Neural progenitor cell (in vitro differentiated cells): Measurements from ENCODE around the gene LOXHD1.

Source experiments
- EZH2 ChIP-seq: fragments of 200-600 bp; sonication (generic); IDR thresholded peaks from 2 replicates; pipeline ENCODE4 v1.6.1; 2017; ENCODE audit warnings: antibody characterized with exemption, mild to moderate bottlenecking, moderate library complexity
- EZH2phosphoT487 ChIP-seq: fragments of 200-600 bp; sonication (generic); IDR thresholded peaks from 2 replicates; pipeline ENCODE4 v1.6.1; 2017; ENCODE audit warnings: antibody characterized with exemption
- TF ChIP-seq, protein P1 (sequence below): fragments of 200-600 bp; sonication (generic); IDR thresholded peaks from 2 replicates; pipeline ENCODE4 v1.5.1; 2017; ENCODE audit warnings: antibody characterized with exemption, mild to moderate bottlenecking

GRCh38 chr18:46688853-46689525 is 32.0 kb upstream of the LOXHD1 start:
- TF ChIP-seq, protein P1, sequence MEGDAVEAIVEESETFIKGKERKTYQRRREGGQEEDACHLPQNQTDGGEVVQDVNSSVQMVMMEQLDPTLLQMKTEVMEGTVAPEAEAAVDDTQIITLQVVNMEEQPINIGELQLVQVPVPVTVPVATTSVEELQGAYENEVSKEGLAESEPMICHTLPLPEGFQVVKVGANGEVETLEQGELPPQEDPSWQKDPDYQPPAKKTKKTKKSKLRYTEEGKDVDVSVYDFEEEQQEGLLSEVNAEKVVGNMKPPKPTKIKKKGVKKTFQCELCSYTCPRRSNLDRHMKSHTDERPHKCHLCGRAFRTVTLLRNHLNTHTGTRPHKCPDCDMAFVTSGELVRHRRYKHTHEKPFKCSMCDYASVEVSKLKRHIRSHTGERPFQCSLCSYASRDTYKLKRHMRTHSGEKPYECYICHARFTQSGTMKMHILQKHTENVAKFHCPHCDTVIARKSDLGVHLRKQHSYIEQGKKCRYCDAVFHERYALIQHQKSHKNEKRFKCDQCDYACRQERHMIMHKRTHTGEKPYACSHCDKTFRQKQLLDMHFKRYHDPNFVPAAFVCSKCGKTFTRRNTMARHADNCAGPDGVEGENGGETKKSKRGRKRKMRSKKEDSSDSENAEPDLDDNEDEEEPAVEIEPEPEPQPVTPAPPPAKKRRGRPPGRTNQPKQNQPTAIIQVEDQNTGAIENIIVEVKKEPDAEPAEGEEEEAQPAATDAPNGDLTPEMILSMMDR, result no peak
- TF ChIP-seq EZH2, result no peak
- no peak for TF ChIP-seq EZH2phosphoT487
